GM06990 (cell line): ENCODE data around the gene CLDN20.
"Not testable (repeated sequence)": the region's sequence is repeated elsewhere in the genome, so short reads cannot be mapped to it uniquely, and the experiment has no call there.

Source experiments
- DNase-seq: peaks from one replicate; pipeline ENCODE4 v3.0.0-alpha.2; 2011; ENCODE audit not compliant: insufficient read length; ENCODE audit errors: extremely low read depth
- H3K27me3 ChIP-seq: replicated peaks from 2 replicates; pipeline ENCODE4 v1.6.0; 2011; ENCODE audit warnings: low read length; ENCODE audit not compliant: control insufficient read depth, insufficient read depth
- H3K36me3 ChIP-seq: 2 replicates; pipeline ENCODE4 v1.5.1; 2011; ENCODE audit warnings: low read length; ENCODE audit not compliant: control insufficient read depth, insufficient read depth
- H3K4me3 ChIP-seq: replicated peaks from 2 replicates; pipeline ENCODE4 v1.5.1; 2011; ENCODE audit warnings: low read depth, mild to moderate bottlenecking, control low read depth, low read length
- CTCF ChIP-seq: IDR thresholded peaks from 2 replicates; pipeline ENCODE4 v1.5.1; 2011; ENCODE audit warnings: low read length, control low read depth, mild to moderate bottlenecking, inconsistent platforms; ENCODE audit not compliant: insufficient read depth, poor library complexity, severe bottlenecking

The CLDN20 gene

GRCh38 chr6:155267411-155267810, 3.6 kb downstream of the CLDN20 start:
- Histone ChIP-seq H3K36me3 (peaks cover 1% of the 10 kb centered on the region), H3K27me3 (no peaks in the 10 kb centered on the region), H3K4me3 (no peak overlapping the region)
- TF ChIP-seq CTCF: no peak
- DNase-seq: no peak

GRCh38 chr6:155268088-155268867, 4.5 kb downstream of the CLDN20 start:
- H3K4me3 ChIP-seq, H3K27me3 ChIP-seq, H3K36me3 ChIP-seq, DNase-seq: not testable (repeated sequence)
- TF ChIP-seq CTCF: peak; percentile 65

- peaks cover 3% of the 10 kb centered on the region for H3K36me3 ChIP-seq
- H3K27me3 ChIP-seq: no peaks in the 10 kb centered on the region
- DNase-seq: no peak
- H3K4me3 ChIP-seq: no peak overlapping the region
- no peak for TF ChIP-seq CTCF
Measured at GRCh38 chr6:155269765-155270164, 6.0 kb downstream of the CLDN20 start.

- Histone ChIP-seq H3K4me3 (no peak overlapping the region), H3K27me3 (no peaks in the 10 kb centered on the region), H3K36me3 (peaks cover 6% of the 10 kb centered on the region)
- TF ChIP-seq CTCF: no peak
- no peak for DNase-seq
Measured at GRCh38 chr6:155270561-155271091, 6.8 kb downstream of the CLDN20 start.

GRCh38 chr6:155271145-155271544, 7.3 kb downstream of the CLDN20 start:
- H3K36me3 ChIP-seq: peaks cover 7% of the 10 kb centered on the region
- TF ChIP-seq CTCF: no peak

More at GRCh38 chr6:155271145-155271544, 7.3 kb downstream of the CLDN20 start:
- DNase-seq: no peak
- H3K27me3 ChIP-seq: no peaks in the 10 kb centered on the region
- H3K4me3 ChIP-seq: no peak overlapping the region
